Endothelial cell of umbilical vein (primary cell): Measurements from ENCODE around the gene ARPIN.
"Not testable (repeated sequence)": the region's sequence is repeated elsewhere in the genome, so short reads cannot be mapped to it uniquely, and the experiment has no call there.

ENCODE experiments used
- CTCF ChIP-seq, 2 donors: IDR thresholded peaks; 1 replicate in 1 of 2; 2 replicates in 1 of 2; pipeline ENCODE4 v1.5.1; 2011; ENCODE audit warnings: low read length in 2 of 2, mild to moderate bottlenecking in 2 of 2, moderate library complexity in 2 of 2, control low read depth in 1 of 2, inconsistent platforms in 1 of 2, low read depth in 1 of 2; ENCODE audit not compliant: insufficient read depth in 1 of 2; ENCODE audit errors: extremely low read depth in 1 of 2
- MAX ChIP-seq: IDR thresholded peaks from 2 replicates; pipeline ENCODE4 v1.6.1; 2011; ENCODE audit not compliant: insufficient read depth, insufficient read length
- POLR2A ChIP-seq: IDR thresholded peaks from 2 replicates; pipeline ENCODE4 v1.6.1; 2012; ENCODE audit warnings: low read depth, mild to moderate bottlenecking, control low read depth, low read length
- POLR2AphosphoS5 ChIP-seq: IDR thresholded peaks from 2 replicates; pipeline ENCODE4 v1.6.1; 2012; ENCODE audit warnings: low read depth, mild to moderate bottlenecking, control low read depth, low read length, moderate library complexity; ENCODE audit not compliant: insufficient read depth

- not testable (repeated sequence) for TF ChIP-seq POLR2A; CTCF (IDR thresholded peaks at IDR 0.05; ENCODE audit: extremely low read depth in 1 of 2, insufficient read depth in 1 of 2, low read depth in 1 of 2, low read length in 2 of 2); MAX; POLR2AphosphoS5
Observed at GRCh38 chr15:89943721-89944120, 31.0 kb upstream of the ARPIN start.
